CD4-positive, CD25-positive, alpha-beta regulatory T cell (primary cell): Measurements from ENCODE around the gene METAP1D. TPM values are rescaled to one million over a fixed set of nuclear protein-coding genes. Genes with fewer than 3 reads are reported as not detected.

Source experiments
- ATAC-seq, 2 donors: fragments of 150-1000 bp; cut with Tn5 transposase; one replicate each; pipeline ENCODE4 v1.10.0; 2021; ENCODE audit warnings: low read depth in 2 of 2, moderate number of reproducible peaks in 2 of 2, moderate library complexity in 1 of 2
- DNase-seq, 3 donors: peaks; one replicate each; pipeline versions ENCODE4 v3.0.0 to v3.0.0-alpha.2; 2012 to 2022; ENCODE audit warnings: mixed read lengths in 1 of 3
- H3K27ac ChIP-seq: one replicate; pipeline ENCODE4 v1.7.0; 2013; ENCODE audit warnings: mild to moderate bottlenecking, low read length; ENCODE audit not compliant: insufficient read depth, poor library complexity, severe bottlenecking
- H3K27me3 ChIP-seq: one replicate; pipeline ENCODE4 v1.7.0; 2013; ENCODE audit warnings: low read length; ENCODE audit not compliant: control insufficient read depth, insufficient read depth
- H3K36me3 ChIP-seq: one replicate; pipeline ENCODE4 v1.7.0; 2013; ENCODE audit warnings: mild to moderate bottlenecking, low read length, moderate library complexity; ENCODE audit not compliant: control insufficient read depth, insufficient read depth
- H3K4me1 ChIP-seq: 2 replicates; pipeline ENCODE4 v1.7.0; 2013; ENCODE audit warnings: mild to moderate bottlenecking, low read length; ENCODE audit not compliant: insufficient read depth, control insufficient read depth, poor library complexity, severe bottlenecking
- H3K4me3 ChIP-seq: one replicate; pipeline ENCODE4 v1.7.0; 2013; ENCODE audit warnings: low read depth, mild to moderate bottlenecking, low read length, moderate library complexity
- H3K9me3 ChIP-seq, 2 experiments: 1 replicate in 1 of 2; 2 replicates in 1 of 2; pipeline ENCODE4 v1.7.0; 2013; ENCODE audit warnings: low read length in 2 of 2, mild to moderate bottlenecking in 1 of 2, moderate library complexity in 1 of 2; ENCODE audit not compliant: control insufficient read depth in 2 of 2
- H3K27ac Mint-ChIP-seq, 3 donors: one replicate each; pipeline ENCODE4 v1.8.0; 2020 to 2022; ENCODE audit warnings: mild to moderate bottlenecking in 3 of 3, mixed read lengths in 3 of 3, moderate library complexity in 2 of 3
- H3K27me3 Mint-ChIP-seq: one replicate; pipeline ENCODE4 v1.8.0; 2022; ENCODE audit warnings: mild to moderate bottlenecking, mixed read lengths
- H3K36me3 Mint-ChIP-seq: one replicate; pipeline ENCODE4 v1.8.0; 2020; ENCODE audit warnings: mixed read lengths
- H3K4me1 Mint-ChIP-seq, 4 donors: one replicate each; pipeline ENCODE4 v1.8.0; 2020 to 2022; ENCODE audit warnings: mixed read lengths in 4 of 4, mild to moderate bottlenecking in 1 of 4
- H3K4me3 Mint-ChIP-seq, 4 donors: one replicate each; pipeline ENCODE4 v1.8.0; 2020 to 2022; ENCODE audit warnings: mild to moderate bottlenecking in 4 of 4, mixed read lengths in 4 of 4, moderate library complexity in 3 of 4
- H3K9me3 Mint-ChIP-seq, 7 donors: one replicate each; pipeline ENCODE4 v1.8.0; 2020 to 2022; ENCODE audit warnings: mixed read lengths in 7 of 7, mild to moderate bottlenecking in 3 of 7, moderate library complexity in 2 of 7
- polyA plus RNA-seq, 4 donors: library from polyadenylated mRNA; unstranded; fragments of 300-500 nt; fragmentation: Illumina TruSeq; gene quantifications; one replicate each; pipeline ENCODE4 v1.2.3, GENCODE V29; 2021
- total RNA-seq: library from RNA; stranded (reverse); gene quantifications from one replicate; pipeline ENCODE4 v1.2.3, GENCODE V29; 2022

Gene METAP1D
- total and polyA plus RNA-seq, 5 donors from 2014 or later, result 0.54 to 3.7 (median 2.3) TPM

- ATAC-seq (peak; percentile 32 to 42), DNase-seq (peak in 2 of 3 donors; percentile 48 to 56)
- Histone ChIP-seq H3K4me3 (peak overlapping the region; percentile 13), H3K27me3 (peaks cover 40% of the 10 kb centered on the region), H3K36me3 (no peaks in the 10 kb centered on the region), H3K4me1 (peaks cover 47% of the 10 kb centered on the region), H3K27ac (no peak overlapping the region), H3K9me3 (no peaks in the 10 kb centered on the region)
- H3K4me3 Mint-ChIP-seq, result peak overlapping the region; percentile 10 to 80 (median 51)
- peaks cover 0 to 9% (median 2%) of the 10 kb centered on the region in 7 donors for H3K9me3 Mint-ChIP-seq
- H3K27me3 Mint-ChIP-seq, result peaks cover 84% of the 10 kb centered on the region
- H3K27ac Mint-ChIP-seq, result no peak overlapping the region
- peaks cover 18 to 61% (median 38%) of the 10 kb centered on the region in 4 donors for H3K4me1 Mint-ChIP-seq
- H3K36me3 Mint-ChIP-seq, result peaks cover 6% of the 10 kb centered on the region
These were observed 106.6 kb downstream of the METAP1D start for GRCh38 chr2:172106108-172106961.

- peak in 1 of 3 donors; percentile 10 for DNase-seq
- H3K27ac Mint-ChIP-seq, result no peak overlapping the region
- no peaks in the 10 kb centered on the region for H3K9me3 ChIP-seq
These were observed 108.2 kb downstream of the METAP1D start for GRCh38 chr2:172107690-172108586.

GRCh38 chr2:172108587-172108930 is 108.8 kb downstream of the METAP1D start:
- Mint-ChIP-seq H3K4me1 (peaks cover 10 to 41% (median 24%) of the 10 kb centered on the region in 4 donors), H3K9me3 (peaks cover 0 to 9% (median 2%) of the 10 kb centered on the region in 7 donors), H3K4me3 (peak overlapping the region; percentile 12 to 74 (median 26)), H3K27ac (no peak overlapping the region), H3K36me3 (peaks cover 6% of the 10 kb centered on the region), H3K27me3 (peaks cover 85% of the 10 kb centered on the region)
- H3K27ac ChIP-seq, result no peak overlapping the region
- no peak overlapping the region for H3K4me3 ChIP-seq
- no peaks in the 10 kb centered on the region for H3K9me3 ChIP-seq
- no peak for DNase-seq
- H3K4me1 ChIP-seq, result peaks cover 24% of the 10 kb centered on the region
- ATAC-seq, result no peak
- H3K27me3 ChIP-seq, result peaks cover 36% of the 10 kb centered on the region
- no peaks in the 10 kb centered on the region for H3K36me3 ChIP-seq

More at GRCh38 chr2:172107690-172108586, 108.2 kb downstream of the METAP1D start:
- Histone ChIP-seq H3K4me3 (no peak overlapping the region), H3K36me3 (no peaks in the 10 kb centered on the region), H3K27me3 (peaks cover 40% of the 10 kb centered on the region), H3K4me1 (peaks cover 31% of the 10 kb centered on the region), H3K27ac (no peak overlapping the region)
- Mint-ChIP-seq H3K36me3 (peaks cover 6% of the 10 kb centered on the region), H3K4me1 (peaks cover 16 to 47% (median 30%) of the 10 kb centered on the region in 4 donors), H3K4me3 (peak overlapping the region; percentile 12 to 74 (median 36)), H3K9me3 (peaks cover 0 to 9% (median 2%) of the 10 kb centered on the region in 7 donors), H3K27me3 (peaks cover 85% of the 10 kb centered on the region)
- no peak for ATAC-seq

- Histone ChIP-seq H3K4me3 (no peak overlapping the region), H3K27me3 (peaks cover 30% of the 10 kb centered on the region), H3K4me1 (peaks cover 16% of the 10 kb centered on the region), H3K9me3 (no peaks in the 10 kb centered on the region), H3K36me3 (no peaks in the 10 kb centered on the region), H3K27ac (no peak overlapping the region)
- Mint-ChIP-seq H3K27me3 (peaks cover 85% of the 10 kb centered on the region), H3K27ac (no peak overlapping the region), H3K4me1 (peaks cover 5 to 33% (median 17%) of the 10 kb centered on the region in 4 donors), H3K9me3 (peaks cover 0 to 9% (median 0%) of the 10 kb centered on the region in 7 donors), H3K36me3 (no peaks in the 10 kb centered on the region), H3K4me3 (no peak overlapping the region)
- DNase-seq, result no peak
- no peak for ATAC-seq
These were observed 109.7 kb downstream of the METAP1D start for GRCh38 chr2:172109256-172109987.

- DNase-seq (no peak), ATAC-seq (no peak)
- Histone ChIP-seq H3K36me3 (no peaks in the 10 kb centered on the region), H3K9me3 (no peaks in the 10 kb centered on the region), H3K27me3 (peaks cover 31% of the 10 kb centered on the region), H3K27ac (no peak overlapping the region), H3K4me3 (no peak overlapping the region), H3K4me1 (peaks cover 16% of the 10 kb centered on the region)
- H3K4me1 Mint-ChIP-seq, result peaks cover 5 to 31% (median 16%) of the 10 kb centered on the region in 4 donors
- H3K27me3 Mint-ChIP-seq, result peaks cover 86% of the 10 kb centered on the region
- H3K36me3 Mint-ChIP-seq, result no peaks in the 10 kb centered on the region
- peaks cover 0 to 10% (median 0%) of the 10 kb centered on the region in 7 donors for H3K9me3 Mint-ChIP-seq
- no peak overlapping the region for H3K27ac Mint-ChIP-seq
- no peak overlapping the region for H3K4me3 Mint-ChIP-seq
These were observed 110.4 kb downstream of the METAP1D start for GRCh38 chr2:172109988-172110811.

GRCh38 chr2:172113617-172114016 is 113.9 kb downstream of the METAP1D start:
- H3K27me3 Mint-ChIP-seq, result peaks cover 78% of the 10 kb centered on the region
- no peak for DNase-seq
- H3K27ac ChIP-seq, result no peak overlapping the region
- H3K9me3 ChIP-seq, result no peaks in the 10 kb centered on the region
- H3K27ac Mint-ChIP-seq, result no peak overlapping the region
- H3K36me3 ChIP-seq, result no peaks in the 10 kb centered on the region
- peaks cover 10% of the 10 kb centered on the region for H3K27me3 ChIP-seq
- H3K4me1 ChIP-seq, result peaks cover 3% of the 10 kb centered on the region
- H3K4me1 Mint-ChIP-seq, result peaks cover 0 to 2% (median 0%) of the 10 kb centered on the region in 4 donors
- peaks cover 0 to 3% (median 0%) of the 10 kb centered on the region in 7 donors for H3K9me3 Mint-ChIP-seq
- H3K4me3 ChIP-seq, result no peak overlapping the region
- ATAC-seq, result no peak
- H3K4me3 Mint-ChIP-seq, result peak overlapping the region in 1 of 4 donors; percentile 39
- no peaks in the 10 kb centered on the region for H3K36me3 Mint-ChIP-seq
